Measurements from ENCODE around the gene BEST1.

Gene BEST1

GRCh38 chr11:61954851-61955421, 4.8 kb downstream of the BEST1 start:
- Histone ChIP-seq H3K4me2 (peak overlapping the region; percentile 58 to 100 (median 89)), H3K4me3 (peak overlapping the region in 7 of 10 experiments; percentile 46 to 70 (median 63); a peak in 13 of 20 replicates), H4K20me1 (peaks cover 0 to 9% (median 0%) of the 10 kb centered on the region in 11 experiments; a peak in 3 of 22 replicates), H3K9me3 (replicated peaks in 1 of 11) (no peaks in the 10 kb centered on the region), H3K9ac (peak overlapping the region; percentile 60 to 97 (median 80); a peak in 21 of 22 replicates), H3K27me3 (peaks cover 0 to 26% (median 6%) of the 10 kb centered on the region in 11 experiments; a peak in 12 of 22 replicates), H3K4me1 (peaks cover 10 to 96% (median 70%) of the 10 kb centered on the region in 10 experiments; a peak in 19 of 20 replicates), H3K36me3 (peaks cover 0 to 39% (median 0%) of the 10 kb centered on the region in 11 experiments; a peak in 11 of 22 replicates), H3K27ac (peak overlapping the region; percentile 75 to 98 (median 94))
- peak in 9 of 11 experiments; percentile 40 to 81 (median 66); a peak in 12 of 22 replicates for TF ChIP-seq Cebpa-rat (IDR thresholded peaks at IDR 0.05)

- Histone ChIP-seq H4K20me1 (peaks cover 0 to 16% (median 0%) of the 10 kb centered on the region in 11 experiments; a peak in 3 of 22 replicates), H3K27ac (peak overlapping the region; percentile 75 to 98 (median 94)), H3K4me3 (peak overlapping the region in 7 of 10 experiments; percentile 46 to 70 (median 63); a peak in 13 of 20 replicates), H3K9me3 (replicated peaks in 1 of 11) (no peaks in the 10 kb centered on the region), H3K27me3 (peaks cover 0 to 26% (median 6%) of the 10 kb centered on the region in 11 experiments; a peak in 12 of 22 replicates), H3K4me2 (peak overlapping the region; percentile 58 to 100 (median 89)), H3K9ac (peak overlapping the region; percentile 60 to 97 (median 80); a peak in 21 of 22 replicates), H3K4me1 (peaks cover 10 to 96% (median 64%) of the 10 kb centered on the region in 10 experiments; a peak in 19 of 20 replicates), H3K36me3 (peaks cover 0 to 46% (median 0%) of the 10 kb centered on the region in 11 experiments; a peak in 11 of 22 replicates)
- TF ChIP-seq Cebpa-rat (IDR thresholded peaks at IDR 0.05) = no peak
These were observed 5.4 kb downstream of the BEST1 start for GRCh38 chr11:61955422-61956135.

- no peaks in the 10 kb centered on the region for H3K9me3 ChIP-seq (replicated peaks in 1 of 11)
- H3K9ac ChIP-seq = peak overlapping the region in 6 of 11 experiments; percentile 80 to 97 (median 91); a peak in 13 of 22 replicates
- H3K4me2 ChIP-seq = peak overlapping the region in 9 of 11 experiments; percentile 66 to 100 (median 91); a peak in 17 of 22 replicates
- H3K4me3 ChIP-seq = peak overlapping the region in 6 of 10 experiments; percentile 50 to 70 (median 64); a peak in 12 of 20 replicates
- peaks cover 0 to 26% (median 6%) of the 10 kb centered on the region in 11 experiments; a peak in 12 of 22 replicates for H3K27me3 ChIP-seq
- no peak for TF ChIP-seq Cebpa-rat (IDR thresholded peaks at IDR 0.05)
- peaks cover 10 to 98% (median 66%) of the 10 kb centered on the region in 10 experiments; a peak in 19 of 20 replicates for H3K4me1 ChIP-seq
- H3K36me3 ChIP-seq = peaks cover 0 to 54% (median 0%) of the 10 kb centered on the region in 11 experiments; a peak in 11 of 22 replicates
- H3K27ac ChIP-seq = peak overlapping the region in 10 of 11 experiments; percentile 76 to 98 (median 94); a peak in 19 of 22 replicates
- H4K20me1 ChIP-seq = peaks cover 0 to 19% (median 0%) of the 10 kb centered on the region in 11 experiments; a peak in 3 of 22 replicates
These were observed 6.3 kb downstream of the BEST1 start for GRCh38 chr11:61956191-61957020.

GRCh38 chr11:61957021-61957770, 7.0 kb downstream of the BEST1 start:
- no peak for TF ChIP-seq Cebpa-rat (IDR thresholded peaks at IDR 0.05)
- Histone ChIP-seq H3K27me3 (peaks cover 0 to 26% (median 6%) of the 10 kb centered on the region in 11 experiments; a peak in 12 of 22 replicates), H3K4me1 (peaks cover 15 to 98% (median 70%) of the 10 kb centered on the region in 10 experiments), H3K36me3 (peaks cover 0 to 61% (median 0%) of the 10 kb centered on the region in 11 experiments; a peak in 11 of 22 replicates), H3K4me2 (peak overlapping the region in 7 of 11 experiments; percentile 84 to 100 (median 94); a peak in 13 of 22 replicates), H3K27ac (peak overlapping the region in 6 of 11 experiments; percentile 94 to 98 (median 96); a peak in 11 of 22 replicates), H3K9ac (peak overlapping the region in 4 of 11 experiments; percentile 89 to 97 (median 95); a peak in 8 of 22 replicates), H3K9me3 (replicated peaks in 1 of 11) (no peaks in the 10 kb centered on the region), H3K4me3 (peak overlapping the region in 4 of 10 experiments; percentile 63 to 70 (median 66); a peak in 7 of 20 replicates), H4K20me1 (peaks cover 0 to 27% (median 0%) of the 10 kb centered on the region in 11 experiments; a peak in 5 of 22 replicates)

- peak overlapping the region in 6 of 11 experiments; percentile 6 to 100 (median 94); a peak in 11 of 22 replicates for H3K4me2 ChIP-seq
- peak overlapping the region in 2 of 11 experiments; percentile 38 to 97; a peak in 5 of 22 replicates for H3K9ac ChIP-seq
- no peak for TF ChIP-seq Cebpa-rat (IDR thresholded peaks at IDR 0.05)
- peak overlapping the region in 4 of 11 experiments; percentile 23 to 42 (median 34); a peak in 7 of 22 replicates for H3K27ac ChIP-seq
- peaks cover 0 to 26% (median 6%) of the 10 kb centered on the region in 11 experiments; a peak in 12 of 22 replicates for H3K27me3 ChIP-seq
- H3K36me3 ChIP-seq = peaks cover 0 to 61% (median 0%) of the 10 kb centered on the region in 11 experiments; a peak in 11 of 22 replicates
- H3K4me1 ChIP-seq = peaks cover 29 to 95% (median 74%) of the 10 kb centered on the region in 10 experiments
- H4K20me1 ChIP-seq = peaks cover 0 to 37% (median under 1%) of the 10 kb centered on the region in 11 experiments; a peak in 8 of 22 replicates
- H3K9me3 ChIP-seq (replicated peaks in 1 of 11) = no peaks in the 10 kb centered on the region
- H3K4me3 ChIP-seq = peak overlapping the region in 1 of 10 experiments; percentile 68; a peak in 1 of 20 replicates
These were observed 8.4 kb downstream of the BEST1 start for GRCh38 chr11:61958590-61958989.

- Histone ChIP-seq H3K27ac (peak overlapping the region in 2 of 11 experiments; percentile 28 to 41; a peak in 1 of 22 replicates), H3K9ac (peak overlapping the region in 3 of 11 experiments; percentile 5 to 97 (median 38); a peak in 6 of 22 replicates), H3K36me3 (peaks cover 3 to 65% (median 4%) of the 10 kb centered on the region in 11 experiments), H3K9me3 (replicated peaks in 1 of 11) (no peaks in the 10 kb centered on the region), H3K27me3 (peaks cover 0 to 25% (median 6%) of the 10 kb centered on the region in 11 experiments; a peak in 12 of 22 replicates), H3K4me3 (no peak overlapping the region), H4K20me1 (peaks cover 0 to 41% (median 5%) of the 10 kb centered on the region in 11 experiments; a peak in 12 of 22 replicates), H3K4me2 (peak overlapping the region in 5 of 11 experiments; percentile 51 to 100 (median 95); a peak in 9 of 22 replicates), H3K4me1 (peaks cover 34 to 95% (median 72%) of the 10 kb centered on the region in 10 experiments)
- TF ChIP-seq Cebpa-rat (IDR thresholded peaks at IDR 0.05) = no peak
These were observed 9.0 kb downstream of the BEST1 start for GRCh38 chr11:61959114-61959513.
